Thymus (tissue), 11 donors: ENCODE measurements around the gene ST7L. TPM values are rescaled to one million over a fixed set of nuclear protein-coding genes. Genes with fewer than 3 reads are reported as not detected.

Experiments
- DNase-seq, 9 donors: peaks; one replicate each; pipeline ENCODE4 v3.0.0-alpha.2; 2013; ENCODE audit warnings: low spot score in 9 of 9, low read depth in 6 of 9, missing footprints in 1 of 9
- H3K27ac ChIP-seq, 2 donors: one replicate each; pipeline ENCODE4 v1.5.1; 2013; ENCODE audit warnings: control low read depth in 1 of 2, low read depth in 1 of 2, low read length in 1 of 2, mild to moderate bottlenecking in 1 of 2, moderate library complexity in 1 of 2
- H3K27me3 ChIP-seq, 2 donors: one replicate each; pipeline ENCODE4 v1.5.1; 2013; ENCODE audit warnings: low read length in 1 of 2; ENCODE audit not compliant: control insufficient read depth in 2 of 2, insufficient read depth in 1 of 2
- H3K36me3 ChIP-seq, 2 donors: one replicate each; pipeline ENCODE4 v1.5.1; 2013; ENCODE audit warnings: low read length in 1 of 2, mild to moderate bottlenecking in 1 of 2, moderate library complexity in 1 of 2; ENCODE audit not compliant: control insufficient read depth in 2 of 2, insufficient read depth in 2 of 2
- H3K4me1 ChIP-seq, 2 donors: one replicate each; pipeline ENCODE4 v1.5.1; 2013; ENCODE audit warnings: low read length in 2 of 2; ENCODE audit not compliant: control insufficient read depth in 2 of 2, insufficient read depth in 2 of 2
- H3K4me3 ChIP-seq, 2 donors: one replicate each; pipeline ENCODE4 v1.5.1; 2013; ENCODE audit warnings: low read length in 2 of 2, control low read depth in 1 of 2, mild to moderate bottlenecking in 1 of 2
- H3K9me3 ChIP-seq, 2 donors: one replicate each; pipeline ENCODE4 v1.5.1; 2013; ENCODE audit warnings: low read length in 1 of 2, mild to moderate bottlenecking in 1 of 2; ENCODE audit not compliant: control insufficient read depth in 2 of 2, insufficient read depth in 1 of 2
- WGBS: extraction: QIAGEN DNeasy Blood & Tissue Kit; methylation state at CpG from one replicate; pipeline ENCODE4 v1.1.7; 2013; 5-methylcytosine and 5-hydroxymethylcytosine counted together
- polyA plus RNA-seq: library from polyadenylated mRNA; stranded (reverse); fragments of 200-250 nt; gene quantifications from one replicate; pipeline ENCODE4 v1.2.3, GENCODE V29; 2013
- total RNA-seq: library from RNA; stranded (reverse); fragments of 120-200 nt; gene quantifications from one replicate; pipeline ENCODE4 v1.2.4, GENCODE V29; 2013
- donor health status: healthy.

The ST7L gene
- total and polyA plus RNA-seq, 2 donors: 13.4 to 13.9 TPM

DNA sequence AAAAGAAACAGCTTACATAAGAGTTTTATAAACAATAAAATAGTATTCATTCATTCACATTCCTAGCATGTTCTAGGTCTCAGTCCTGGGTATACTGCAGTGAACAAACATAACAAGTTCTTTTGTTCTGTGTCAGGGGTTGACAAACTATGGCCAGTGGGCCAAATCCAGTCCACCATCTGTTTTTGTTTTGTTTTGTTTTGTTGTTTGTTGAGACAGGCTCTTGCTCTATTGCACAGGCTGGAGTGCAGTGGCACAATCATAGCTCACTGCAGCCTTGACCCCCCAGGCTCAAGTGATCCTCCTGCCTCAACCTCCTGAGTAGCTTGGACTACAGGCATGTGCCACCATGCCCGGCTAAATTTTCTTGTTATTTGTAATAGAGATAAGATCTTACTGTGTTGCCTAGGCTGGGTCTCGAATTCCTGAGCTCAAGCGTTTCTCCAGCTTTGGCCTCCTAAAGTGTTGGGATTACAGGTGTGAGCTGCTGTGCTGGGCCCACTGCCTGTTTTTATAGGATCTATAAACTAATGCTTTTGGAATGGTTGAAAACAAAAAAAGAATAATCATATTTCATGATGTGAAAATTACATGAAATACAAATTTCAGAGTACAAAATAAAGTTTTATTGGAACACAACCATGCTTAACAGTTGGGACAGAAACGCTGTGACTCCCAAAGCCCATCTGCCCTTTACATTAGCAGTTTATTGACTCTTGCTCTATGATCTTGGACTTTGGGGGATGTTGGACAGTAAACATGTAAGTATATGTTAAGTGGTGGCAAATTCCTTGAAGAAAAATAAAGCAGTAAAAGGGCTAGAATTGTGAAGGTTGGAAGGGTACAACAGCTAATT is 18.5 kb upstream of the ST7L start:
- no peaks in the 10 kb centered on the region for H3K27me3 ChIP-seq
- H3K4me3 ChIP-seq: no peak overlapping the region
- 96% methylated on average over 4 of the region's 4 CpGs for WGBS
- H3K9me3 ChIP-seq: no peaks in the 10 kb centered on the region
- H3K27ac ChIP-seq: no peak overlapping the region
- no peaks in the 10 kb centered on the region for H3K4me1 ChIP-seq
- DNase-seq: no peak
- H3K36me3 ChIP-seq: peaks cover 0 to 5% of the 10 kb centered on the region in 2 donors

DNA sequence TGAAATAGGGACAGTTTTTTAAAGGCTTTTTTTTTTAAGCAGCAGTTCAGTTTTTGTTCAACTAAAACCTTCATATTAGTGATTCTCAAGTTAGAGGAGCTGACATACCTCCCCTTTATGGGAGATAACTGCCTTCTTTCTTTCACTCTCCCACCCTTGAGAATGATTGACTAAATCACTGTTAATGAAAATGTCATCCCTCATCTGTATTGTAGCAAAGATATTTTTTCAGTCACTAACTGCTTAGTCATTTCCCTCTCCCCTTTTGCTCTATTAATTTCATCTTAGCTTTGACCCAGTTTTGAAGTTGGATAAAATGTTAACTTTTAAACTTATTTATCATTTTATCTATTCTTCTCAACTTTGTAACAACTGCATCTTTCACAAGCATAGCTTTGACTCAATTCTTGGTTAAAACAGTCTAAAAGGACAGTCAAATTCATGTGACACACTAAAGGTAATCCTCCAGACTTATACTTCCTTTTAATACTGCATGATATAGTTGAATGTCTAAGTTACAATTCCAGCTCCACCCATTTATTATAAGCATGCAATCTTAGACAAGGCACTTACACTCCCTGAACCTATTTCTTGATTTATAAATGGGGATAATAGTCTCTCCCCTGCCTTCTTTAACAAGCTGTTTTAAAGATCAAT is 17.8 kb upstream of the ST7L start:
- Histone ChIP-seq H3K4me1 (no peaks in the 10 kb centered on the region), H3K36me3 (peaks cover 0 to 5% of the 10 kb centered on the region in 2 donors), H3K27ac (no peak overlapping the region), H3K27me3 (no peaks in the 10 kb centered on the region), H3K4me3 (no peak overlapping the region), H3K9me3 (no peaks in the 10 kb centered on the region)
- no peak for DNase-seq

DNA sequence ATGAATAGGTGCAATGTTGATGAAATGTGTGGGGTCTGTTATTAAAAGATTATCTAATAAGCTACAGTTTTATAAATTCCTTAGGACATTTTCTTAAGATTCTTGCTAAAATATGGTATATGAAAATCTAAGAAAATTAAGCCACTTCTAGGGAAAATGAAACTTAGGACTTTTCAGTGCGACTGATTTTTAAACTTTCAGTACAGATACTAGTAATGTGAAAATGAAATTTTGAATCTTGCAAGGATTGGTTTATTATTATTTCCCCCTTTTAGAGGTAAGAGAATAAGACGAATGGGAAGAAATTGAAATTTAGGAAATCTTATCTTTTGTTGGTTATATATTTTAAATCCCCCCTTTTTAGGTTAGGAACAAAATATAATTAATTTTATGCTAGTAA is 17.1 kb upstream of the ST7L start:
- H3K36me3 ChIP-seq: peaks cover 0 to 6% of the 10 kb centered on the region in 2 donors
- no peak overlapping the region for H3K4me3 ChIP-seq
- no peaks in the 10 kb centered on the region for H3K9me3 ChIP-seq
- 91% methylated on average over 2 of the region's 2 CpGs for WGBS
- DNase-seq: no peak
- H3K4me1 ChIP-seq: no peaks in the 10 kb centered on the region
- no peak overlapping the region for H3K27ac ChIP-seq
- H3K27me3 ChIP-seq: no peaks in the 10 kb centered on the region

DNA sequence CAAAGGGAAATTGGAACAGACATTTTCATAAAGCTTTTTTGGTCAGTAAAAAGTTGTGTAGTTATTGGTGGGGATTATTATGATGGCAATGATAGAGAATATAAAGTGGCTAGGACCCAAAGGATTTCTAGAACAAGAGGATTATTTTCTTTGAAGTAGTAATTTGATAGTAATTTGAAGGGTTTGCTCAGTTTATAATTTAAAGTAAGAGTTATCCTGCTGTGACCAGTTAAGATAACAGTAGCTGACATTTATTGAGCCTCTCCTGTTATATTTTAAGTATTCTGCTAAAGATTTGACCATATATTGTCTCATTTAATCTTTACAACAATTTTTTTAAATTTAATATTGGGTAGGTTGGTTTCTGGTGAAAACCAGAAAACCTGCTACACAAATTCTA is 15.4 kb upstream of the ST7L start:
- DNase-seq: no peak
- Histone ChIP-seq H3K4me1 (no peaks in the 10 kb centered on the region), H3K27me3 (no peaks in the 10 kb centered on the region), H3K27ac (no peak overlapping the region), H3K4me3 (no peak overlapping the region), H3K36me3 (peaks cover 3 to 21% of the 10 kb centered on the region in 2 donors), H3K9me3 (no peaks in the 10 kb centered on the region)

DNA sequence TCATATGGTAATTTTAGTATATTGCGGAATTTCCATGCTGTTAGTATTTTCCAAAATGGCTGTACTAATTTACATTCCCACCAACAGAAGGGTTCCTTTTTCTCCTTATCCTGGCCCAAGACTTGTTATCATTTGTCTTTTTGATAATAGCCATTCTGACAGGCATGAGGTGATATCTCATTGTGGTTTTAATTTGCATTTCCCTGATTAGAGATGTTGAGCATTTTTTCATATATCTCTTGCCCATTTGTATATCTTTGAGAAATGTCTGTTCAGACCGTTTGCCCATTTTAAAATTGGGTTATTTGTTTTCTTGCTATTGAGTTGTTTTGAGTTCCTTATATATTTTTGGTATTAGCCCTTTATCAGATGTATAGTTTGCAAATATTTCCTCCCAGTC is 14.7 kb upstream of the ST7L start:
- Histone ChIP-seq H3K9me3 (no peaks in the 10 kb centered on the region), H3K36me3 (peaks cover 3 to 24% of the 10 kb centered on the region in 2 donors), H3K27me3 (no peaks in the 10 kb centered on the region), H3K27ac (no peak overlapping the region), H3K4me1 (no peaks in the 10 kb centered on the region), H3K4me3 (no peak overlapping the region)
- DNase-seq: no peak
- WGBS: 98% methylated on average over 2 of the region's 2 CpGs

DNA sequence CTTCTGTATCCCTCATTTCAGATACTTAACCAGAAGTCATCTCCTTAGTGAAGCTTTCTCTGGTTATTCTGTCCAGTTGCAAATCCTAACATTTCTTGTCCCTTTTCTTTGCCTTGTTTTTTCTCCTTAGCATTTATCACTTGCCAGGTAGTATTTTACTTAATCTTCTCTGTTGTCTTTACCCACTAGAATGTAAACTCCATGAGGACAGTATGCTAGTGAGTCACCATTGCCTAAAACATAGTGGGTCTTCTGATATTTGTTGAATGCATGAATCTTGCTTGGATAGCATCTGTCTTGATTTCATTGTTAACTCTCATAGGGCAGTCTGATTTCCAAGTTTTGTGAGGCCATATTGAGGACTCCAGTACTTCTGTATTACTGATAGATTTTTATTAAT is 10.3 kb upstream of the ST7L start:
- DNase-seq: no peak
- no peaks in the 10 kb centered on the region for H3K9me3 ChIP-seq
- H3K4me1 ChIP-seq: peaks cover 0 to under 1% of the 10 kb centered on the region in 2 donors
- no peak overlapping the region for H3K4me3 ChIP-seq
- H3K27me3 ChIP-seq: no peaks in the 10 kb centered on the region
- no peak overlapping the region for H3K27ac ChIP-seq
- H3K36me3 ChIP-seq: peaks cover 9 to 36% of the 10 kb centered on the region in 2 donors

DNA sequence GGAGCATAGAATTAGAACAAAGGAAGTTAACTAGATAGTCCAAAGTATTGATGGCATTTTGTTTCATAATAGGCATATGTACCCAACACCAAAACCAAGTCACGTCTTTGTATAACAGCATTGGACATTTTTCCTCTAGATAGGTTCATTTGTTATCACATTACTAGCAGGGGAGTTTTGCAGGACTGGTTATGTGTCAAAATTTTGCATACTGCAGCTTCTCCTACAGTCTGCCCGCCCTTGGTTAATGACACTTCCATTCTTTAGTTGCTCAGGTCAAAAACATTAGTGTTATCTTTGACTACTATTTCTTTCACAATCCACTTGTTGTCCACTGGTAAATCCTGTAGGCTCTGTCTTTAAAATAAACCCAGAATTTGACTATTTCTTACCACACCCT is 9.6 kb upstream of the ST7L start:
- Histone ChIP-seq H3K4me3 (no peak overlapping the region), H3K27ac (no peak overlapping the region), H3K4me1 (peaks cover 0 to 3% of the 10 kb centered on the region in 2 donors), H3K36me3 (peaks cover 9 to 36% of the 10 kb centered on the region in 2 donors), H3K27me3 (no peaks in the 10 kb centered on the region), H3K9me3 (no peaks in the 10 kb centered on the region)
- WGBS: 95% methylated on average over 2 of the region's 2 CpGs
- DNase-seq: no peak

DNA sequence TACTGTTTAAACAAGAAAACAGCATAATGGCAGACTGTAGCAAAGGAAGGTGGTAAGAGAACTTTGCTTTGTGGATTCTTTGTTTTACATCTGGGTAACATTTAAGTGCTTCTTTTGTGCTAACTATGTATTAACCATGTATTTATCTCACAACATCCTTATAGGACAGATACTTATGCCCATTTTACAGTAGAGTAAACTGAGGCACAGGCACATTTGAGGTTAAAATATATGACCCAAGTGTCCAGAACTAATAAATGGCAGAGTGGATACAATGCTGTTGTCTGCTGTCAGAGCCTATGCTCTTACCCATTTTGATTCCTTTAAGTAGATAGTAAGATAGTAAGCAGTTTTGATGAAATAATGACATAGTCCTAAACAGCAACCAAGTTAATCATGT is 7.9 kb upstream of the ST7L start:
- Histone ChIP-seq H3K9me3 (no peaks in the 10 kb centered on the region), H3K27ac (no peak overlapping the region), H3K4me3 (no peak overlapping the region), H3K36me3 (peaks cover 9 to 36% of the 10 kb centered on the region in 2 donors), H3K27me3 (no peaks in the 10 kb centered on the region), H3K4me1 (peaks cover 0 to 4% of the 10 kb centered on the region in 2 donors)
- DNase-seq: no peak

DNA sequence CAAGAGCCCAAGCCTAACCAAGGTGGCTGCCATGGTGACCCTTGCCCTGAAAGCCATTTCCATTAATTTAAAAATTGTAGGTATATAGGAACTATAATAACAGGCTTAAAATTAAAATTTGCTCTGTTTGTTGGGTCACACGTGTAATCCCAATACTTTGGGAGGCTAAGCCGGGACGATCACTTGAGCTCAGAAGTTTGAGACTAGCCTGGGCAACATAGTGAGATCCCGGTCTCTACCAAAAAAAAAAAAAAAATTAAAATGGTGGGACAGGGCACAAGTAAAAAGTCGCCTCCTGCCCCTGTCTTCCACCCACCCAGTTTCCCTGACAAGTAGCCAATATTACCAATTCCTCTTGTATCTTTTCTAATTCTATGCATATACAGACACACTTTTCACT is 7.3 kb upstream of the ST7L start:
- no peaks in the 10 kb centered on the region for H3K27me3 ChIP-seq
- no peak for DNase-seq
- peaks cover 3 to 11% of the 10 kb centered on the region in 2 donors for H3K4me1 ChIP-seq
- WGBS: 98% methylated on average over 5 of the region's 5 CpGs
- no peak overlapping the region for H3K4me3 ChIP-seq
- H3K36me3 ChIP-seq: peaks cover 9 to 36% of the 10 kb centered on the region in 2 donors
- no peaks in the 10 kb centered on the region for H3K9me3 ChIP-seq
- H3K27ac ChIP-seq: no peak overlapping the region
